H1 (cell line): ENCODE results near the gene ACACB. TPM values are rescaled to one million over a fixed set of nuclear protein-coding genes. Genes with fewer than 3 reads are reported as not detected.

Experiments used
- CTCF ChIA-PET: fragments of 300-600 bp; sonication (Branson Sonifier 250); formaldehyde crosslinking; loops from one replicate; lab custom pipeline; 2021; ENCODE audit not compliant: partially characterized antibody; lab: Charles Lee
- POLR2A ChIA-PET: fragments of 300-600 bp; sonication (Branson Sonifier 250); formaldehyde crosslinking; loops from one replicate; lab custom pipeline; 2021; ENCODE audit warnings: inconsistent platforms; ENCODE audit not compliant: partially characterized antibody; lab: Charles Lee
- DNase-seq, 2 experiments: peaks; one replicate each; pipeline versions ENCODE4 v3.0.0 to v3.0.0-alpha.2; 2010 to 2022; ENCODE audit warnings: low spot score in 2 of 2, low read depth in 1 of 2, mixed read lengths in 1 of 2
- FAIRE-seq: peaks from 2 replicates; lab custom pipeline; 2011; peaks lifted over from hg19 to GRCh38; lab: Jason Lieb, UNC
- H2AFZ ChIP-seq: 2 replicates; pipeline ENCODE4 v1.8.1; 2012; ENCODE audit warnings: low read length, inconsistent platforms
- H2AK5ac ChIP-seq: 2 replicates; pipeline ENCODE4 v1.6.1; 2013; ENCODE audit warnings: low read depth, low read length
- H2BK120ac ChIP-seq: replicated peaks from 2 replicates; pipeline ENCODE3; 2013; ENCODE audit warnings: low read depth, low read length, inconsistent platforms
- H2BK12ac ChIP-seq: 2 replicates; pipeline ENCODE4 v1.6.1; 2013; ENCODE audit warnings: low read depth, low read length
- H2BK15ac ChIP-seq: 2 replicates; pipeline ENCODE4 v1.6.1; 2013; ENCODE audit warnings: low read length
- H2BK20ac ChIP-seq: 2 replicates; pipeline ENCODE4 v1.6.1; 2013; ENCODE audit warnings: low read length
- H2BK5ac ChIP-seq: 2 replicates; pipeline ENCODE4 v1.6.1; 2013; ENCODE audit warnings: low read depth, low read length
- H3K14ac ChIP-seq: 2 replicates; pipeline ENCODE4 v1.6.1; 2013; ENCODE audit warnings: inconsistent platforms; ENCODE audit not compliant: insufficient read length
- H3K18ac ChIP-seq: 2 replicates; pipeline ENCODE4 v1.6.1; 2013; ENCODE audit warnings: low read length; ENCODE audit errors: extremely low read depth
- H3K23ac ChIP-seq: 2 replicates; pipeline ENCODE4 v1.6.1; 2013; ENCODE audit warnings: inconsistent platforms; ENCODE audit not compliant: insufficient read length
- H3K23me2 ChIP-seq: 2 replicates; pipeline ENCODE4 v1.6.1; 2013; ENCODE audit warnings: low read depth, low read length
- H3K27ac ChIP-seq: 2 replicates; pipeline ENCODE4 v1.6.1; 2011; ENCODE audit warnings: low read depth, low read length, inconsistent platforms
- H3K27me3 ChIP-seq, 4 experiments: replicated peaks in 1 of 4; 1 replicate in 1 of 4; 2 replicates in 3 of 4; pipeline versions ENCODE4 v1.6.1 to v1.8.1; 2011 to 2013; ENCODE audit warnings: low read length in 3 of 4, mild to moderate bottlenecking in 3 of 4, inconsistent platforms in 2 of 4, mixed read lengths in 2 of 4, moderate library complexity in 1 of 4; ENCODE audit not compliant: control insufficient read depth in 3 of 4, insufficient read depth in 3 of 4; ENCODE audit errors: extremely low read depth in 1 of 4
- H3K36me3 ChIP-seq, 4 experiments: 2 replicates each; pipeline versions ENCODE4 v1.6.1 to v1.8.1; 2011 to 2013; ENCODE audit warnings: mild to moderate bottlenecking in 4 of 4, low read length in 3 of 4, moderate library complexity in 2 of 4, control low read depth in 1 of 4, inconsistent platforms in 1 of 4; ENCODE audit not compliant: insufficient read depth in 4 of 4, control insufficient read depth in 2 of 4
- H3K4ac ChIP-seq: replicated peaks from 2 replicates; pipeline ENCODE3; 2013; ENCODE audit warnings: low read length, low read depth, mixed read lengths, inconsistent platforms; ENCODE audit not compliant: insufficient read length
- H3K4me1 ChIP-seq, 4 experiments: replicated peaks in 1 of 4; 1 replicate in 1 of 4; 2 replicates in 3 of 4; pipeline versions ENCODE4 v1.6.1 to v1.8.1; 2011 to 2013; ENCODE audit warnings: low read length in 3 of 4, inconsistent platforms in 2 of 4, mixed read lengths in 1 of 4; ENCODE audit not compliant: insufficient read depth in 4 of 4, control insufficient read depth in 3 of 4
- H3K4me2 ChIP-seq, 2 experiments: 2 replicates each; pipeline versions ENCODE4 v1.6.1 to v1.8.1; 2011 to 2013; ENCODE audit warnings: low read depth in 2 of 2, low read length in 2 of 2, control low read depth in 1 of 2, inconsistent platforms in 1 of 2, mild to moderate bottlenecking in 1 of 2; ENCODE audit not compliant: insufficient read depth in 1 of 2
- H3K4me3 ChIP-seq, 4 experiments: fragments of 200-600, 300-600 bp in 1 of 4; sonication (generic), shearing (Covaris generic), sonication (Bioruptor Twin) in 1 of 4; 2 replicates each; pipeline versions ENCODE4 v1.5.1 to v1.8.1; 2011 to 2016; ENCODE audit warnings: low read length in 4 of 4, low read depth in 3 of 4, control low read depth in 2 of 4, inconsistent platforms in 2 of 4, mild to moderate bottlenecking in 2 of 4, mixed read lengths in 1 of 4, moderate library complexity in 1 of 4; ENCODE audit not compliant: insufficient read depth in 2 of 4; ENCODE audit errors: extremely low read depth in 1 of 4
- H3K56ac ChIP-seq: replicated peaks from 2 replicates; pipeline ENCODE3; 2013; ENCODE audit warnings: low read depth, mild to moderate bottlenecking, mixed read lengths, low read length, inconsistent platforms; ENCODE audit not compliant: insufficient read length
- H3K79me1 ChIP-seq: 2 replicates; pipeline ENCODE4 v1.6.1; 2013; ENCODE audit warnings: low read depth, low read length, control low read depth
- H3K79me2 ChIP-seq, 2 experiments: 2 replicates each; pipeline versions ENCODE4 v1.6.1 to v1.8.1; 2012 to 2013; ENCODE audit warnings: low read length in 2 of 2, mild to moderate bottlenecking in 2 of 2, inconsistent platforms in 1 of 2; ENCODE audit not compliant: insufficient read depth in 2 of 2, control insufficient read depth in 1 of 2
- H3K9ac ChIP-seq, 4 experiments: replicated peaks in 1 of 4; 1 replicate in 1 of 4; 2 replicates in 3 of 4; pipeline versions ENCODE4 v1.6.1 to v1.8.1; 2011 to 2013; ENCODE audit warnings: low read depth in 3 of 4, low read length in 3 of 4, control low read depth in 2 of 4, mild to moderate bottlenecking in 2 of 4, moderate library complexity in 2 of 4, inconsistent platforms in 1 of 4; ENCODE audit errors: extremely low read depth in 1 of 4
- H3K9me3 ChIP-seq, 2 experiments: 2 replicates each; pipeline versions ENCODE4 v1.6.1 to v1.8.1; 2012 to 2013; ENCODE audit warnings: mild to moderate bottlenecking in 2 of 2, moderate library complexity in 2 of 2, control low read depth in 1 of 2, inconsistent platforms in 1 of 2, low read depth in 1 of 2, low read length in 1 of 2, mixed read lengths in 1 of 2; ENCODE audit not compliant: insufficient read depth in 2 of 2
- H4K20me1 ChIP-seq, 2 experiments: replicated peaks in 1 of 2; 2 replicates each; pipeline versions ENCODE3 to v1.8.1; 2011 to 2013; ENCODE audit warnings: inconsistent platforms in 2 of 2, low read length in 2 of 2, mild to moderate bottlenecking in 1 of 2; ENCODE audit not compliant: insufficient read depth in 2 of 2, control insufficient read depth in 1 of 2
- H4K5ac ChIP-seq: 2 replicates; pipeline ENCODE4 v1.6.1; 2013; ENCODE audit warnings: low read length, low read depth, mixed read lengths, inconsistent platforms; ENCODE audit not compliant: insufficient read length
- H4K8ac ChIP-seq: 2 replicates; pipeline ENCODE4 v1.8.0; 2013; ENCODE audit warnings: mild to moderate bottlenecking, moderate library complexity, low read length, inconsistent platforms; ENCODE audit not compliant: insufficient read depth; ENCODE audit errors: extremely low read depth
- H4K91ac ChIP-seq: replicated peaks from 2 replicates; pipeline ENCODE3; 2013; ENCODE audit warnings: low read length, mixed read lengths, inconsistent platforms; ENCODE audit not compliant: insufficient read length
- GTF2F1 ChIP-seq: IDR thresholded peaks from 2 replicates; pipeline ENCODE4 v1.6.1; 2012; ENCODE audit warnings: low read depth, low read length, improper control_type of control experiment, borderline replicate concordance
- HDAC2 ChIP-seq, 2 experiments: fragments of 300-600 bp in 1 of 2; sonication (generic) in 1 of 2; IDR thresholded peaks; 2 replicates each; pipeline ENCODE4 v1.6.1; 2011 to 2012; ENCODE audit warnings: low read depth in 2 of 2, low read length in 2 of 2, mild to moderate bottlenecking in 2 of 2, moderate library complexity in 2 of 2, borderline replicate concordance in 1 of 2, inconsistent platforms in 1 of 2
- KDM4A ChIP-seq: IDR thresholded peaks from one replicate; pipeline ENCODE4 v1.7.1; 2012; ENCODE audit warnings: low read depth, mild to moderate bottlenecking, moderate library complexity, low read length, inconsistent platforms; ENCODE audit not compliant: severe bottlenecking
- KDM5A ChIP-seq: fragments of 200-600 bp; IDR thresholded peaks from 2 replicates; pipeline ENCODE4 v1.7.1; 2012; ENCODE audit warnings: mild to moderate bottlenecking, low read length, inconsistent platforms, mixed read lengths
- MAFK ChIP-seq: IDR thresholded peaks from 2 replicates; pipeline ENCODE4 v1.6.1; 2012; ENCODE audit warnings: low read depth, mild to moderate bottlenecking, improper control_type of control experiment, low read length
- POLR2A ChIP-seq, 2 experiments: IDR thresholded peaks; 1 replicate in 1 of 2; 2 replicates in 1 of 2; pipeline ENCODE4 v1.6.1; 2011; ENCODE audit warnings: low read depth in 2 of 2, low read length in 2 of 2, mild to moderate bottlenecking in 2 of 2; ENCODE audit errors: control extremely low read depth in 1 of 2
- RBBP5 ChIP-seq: IDR thresholded peaks from 2 replicates; pipeline ENCODE4 v1.7.1; 2012; ENCODE audit warnings: low read depth, mild to moderate bottlenecking, inconsistent platforms, low read length, moderate library complexity, borderline replicate concordance
- RXRA ChIP-seq: IDR thresholded peaks from 2 replicates; pipeline ENCODE4 v1.6.1; 2011; ENCODE audit warnings: low read depth, mild to moderate bottlenecking, low read length, moderate library complexity; ENCODE audit not compliant: insufficient read depth
- SP1 ChIP-seq: IDR thresholded peaks from 2 replicates; pipeline ENCODE4 v1.6.1; 2011; ENCODE audit warnings: low read depth, low read length
- SRF ChIP-seq: IDR thresholded peaks from 2 replicates; pipeline ENCODE4 v1.6.1; 2011; ENCODE audit warnings: mild to moderate bottlenecking, low read depth, low read length, moderate library complexity
- TBP ChIP-seq: IDR thresholded peaks from 2 replicates; pipeline ENCODE4 v1.6.1; 2011; ENCODE audit warnings: low read depth, low read length, improper control_type of control experiment
- ZNF274 ChIP-seq: IDR thresholded peaks from 2 replicates; pipeline ENCODE4 v1.7.0; 2012; ENCODE audit warnings: low read length, borderline replicate concordance; ENCODE audit errors: extremely low read depth
- WGBS, 2 experiments: shearing (Covaris generic) in 1 of 2; methylation state at CpG; one replicate each; pipeline versions ENCODE4 v1.1.6 to v1.1.7; 2013 to 2015; ENCODE audit warnings: low lambda C conversion rate in 2 of 2, mixed read lengths in 2 of 2, inconsistent platforms in 1 of 2, low coverage in 1 of 2, missing lambda C conversion rate in 1 of 2; ENCODE audit not compliant: insufficient replicate concordance in 2 of 2, insufficient coverage in 1 of 2, insufficient read length in 1 of 2; ENCODE audit errors: extremely low coverage in 1 of 2, missing lambda C conversion rate in 1 of 2; 5-methylcytosine and 5-hydroxymethylcytosine counted together
- polyA plus RNA-seq, 7 experiments: library from polyadenylated mRNA; depleted of rRNA in 3 of 7; stranded (reverse) in 5 of 7; unstranded in 2 of 7; fragments of >200 nt in 5 of 7; fragments of 200-250 nt in 2 of 7; gene quantifications; 1 replicate in 5 of 7; 2 replicates in 1 of 7; 4 replicates in 1 of 7; pipeline versions ENCODE4 v1.2.1 to v1.2.3, GENCODE V29; 2011 to 2013; ENCODE audit warnings: missing spikeins in 2 of 7, mixed read lengths in 2 of 7
- total RNA-seq: library from RNA; stranded (reverse); fragmentation: NEBNext Ultra II Directional; extraction: Animal tissue kit (Norgen Biotek cat#: 25700); gene quantifications from 2 replicates; pipeline ENCODE4 v1.2.1, GENCODE V29; 2021
- TF ChIP-seq, protein P1 (sequence below): IDR thresholded peaks from 2 replicates; pipeline ENCODE4 v1.6.1; 2012; ENCODE audit warnings: low read length, inconsistent platforms

Gene ACACB
- total and polyA plus RNA-seq, 2 of the 8 experiments (the other 6 are each of a cell fraction or from before 2014, with no cell fraction given), result 5.8 to 15.3 TPM

DNA sequence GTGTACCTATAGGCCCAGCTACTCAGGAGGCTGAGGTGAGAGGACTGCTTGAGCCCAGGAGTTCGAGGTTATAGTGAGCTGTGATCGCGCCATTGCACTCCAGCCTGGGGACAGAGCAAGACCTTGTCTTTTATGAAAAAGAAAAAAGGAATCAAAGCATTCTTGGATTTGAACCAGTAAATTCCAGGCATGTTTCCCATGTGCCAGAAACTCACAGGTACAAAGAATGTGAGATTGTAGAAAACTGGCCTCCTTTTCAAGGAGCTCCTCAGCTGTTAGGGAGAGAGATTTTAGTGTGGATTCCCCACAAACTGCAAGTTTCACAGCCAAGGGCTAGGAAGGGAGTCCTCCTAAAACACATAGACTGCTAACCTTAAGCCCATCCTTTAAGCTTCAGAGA is 97.7 kb downstream of the ACACB start:
- Histone ChIP-seq H2BK120ac (no peak overlapping the region), H3K27me3 (no peaks in the 10 kb centered on the region), H3K9me3 (no peaks in the 10 kb centered on the region), H3K27ac (no peak overlapping the region), H3K36me3 (no peaks in the 10 kb centered on the region), H3K56ac (no peak overlapping the region), H2AFZ (no peak overlapping the region), H4K20me1 (no peaks in the 10 kb centered on the region), H3K4me2 (no peak overlapping the region), H3K79me1 (no peaks in the 10 kb centered on the region), H2BK15ac (no peak overlapping the region), H3K23me2 (no peaks in the 10 kb centered on the region), H3K9ac (no peak overlapping the region), H4K8ac (no peak overlapping the region), H4K91ac (no peak overlapping the region), H3K79me2 (no peaks in the 10 kb centered on the region), H2BK20ac (no peak overlapping the region), H3K23ac (no peak overlapping the region), H3K4me3 (no peak overlapping the region), H2AK5ac (no peak overlapping the region), H2BK5ac (no peak overlapping the region), H4K5ac (no peak overlapping the region), H3K4me1 (no peaks in the 10 kb centered on the region), H3K14ac (no peak overlapping the region), H3K18ac (no peak overlapping the region), H2BK12ac (no peak overlapping the region), H3K4ac (no peak overlapping the region)
- WGBS, 2 experiments, result 96% methylated on average over 3 of the region's 3 CpGs; no CpG with 5 or more reads in 1 of the 2 experiments
- DNase-seq (no peak), FAIRE-seq (no peak)
- ChIA-PET CTCF (interaction anchor here (0.6 to 1.1 kb wide), 4 partner anchors 33 to 214 kb away, joined by 3 to 5 read pairs (median 4); no protein-coding TSS in a partner anchor), POLR2A (interaction anchor here (0.7 to 1.0 kb wide), 2 partner anchors 16 to 22 kb away, joined by 4 read pairs; no protein-coding TSS in a partner anchor)
- TF ChIP-seq SP1 (no peak), POLR2A (IDR thresholded peaks at IDR 0.05; ENCODE audit: control extremely low read depth in 1 of 2, low read depth in 2 of 2, low read length in 2 of 2) (no peak), HDAC2 (IDR thresholded peaks at IDR 0.05; ENCODE audit: borderline replicate concordance in 1 of 2, low read depth in 2 of 2, low read length in 2 of 2) (no peak), KDM5A (no peak), GTF2F1 (no peak), MAFK (no peak), RBBP5 (no peak), RXRA (no peak), TBP (no peak), SRF (no peak), ZNF274 (no peak), KDM4A (no peak)
- TF ChIP-seq, protein P1, sequence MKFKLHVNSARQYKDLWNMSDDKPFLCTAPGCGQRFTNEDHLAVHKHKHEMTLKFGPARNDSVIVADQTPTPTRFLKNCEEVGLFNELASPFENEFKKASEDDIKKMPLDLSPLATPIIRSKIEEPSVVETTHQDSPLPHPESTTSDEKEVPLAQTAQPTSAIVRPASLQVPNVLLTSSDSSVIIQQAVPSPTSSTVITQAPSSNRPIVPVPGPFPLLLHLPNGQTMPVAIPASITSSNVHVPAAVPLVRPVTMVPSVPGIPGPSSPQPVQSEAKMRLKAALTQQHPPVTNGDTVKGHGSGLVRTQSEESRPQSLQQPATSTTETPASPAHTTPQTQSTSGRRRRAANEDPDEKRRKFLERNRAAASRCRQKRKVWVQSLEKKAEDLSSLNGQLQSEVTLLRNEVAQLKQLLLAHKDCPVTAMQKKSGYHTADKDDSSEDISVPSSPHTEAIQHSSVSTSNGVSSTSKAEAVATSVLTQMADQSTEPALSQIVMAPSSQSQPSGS, result no peak
